ENCODE measurements around the gene ZMAT3.

DNA sequence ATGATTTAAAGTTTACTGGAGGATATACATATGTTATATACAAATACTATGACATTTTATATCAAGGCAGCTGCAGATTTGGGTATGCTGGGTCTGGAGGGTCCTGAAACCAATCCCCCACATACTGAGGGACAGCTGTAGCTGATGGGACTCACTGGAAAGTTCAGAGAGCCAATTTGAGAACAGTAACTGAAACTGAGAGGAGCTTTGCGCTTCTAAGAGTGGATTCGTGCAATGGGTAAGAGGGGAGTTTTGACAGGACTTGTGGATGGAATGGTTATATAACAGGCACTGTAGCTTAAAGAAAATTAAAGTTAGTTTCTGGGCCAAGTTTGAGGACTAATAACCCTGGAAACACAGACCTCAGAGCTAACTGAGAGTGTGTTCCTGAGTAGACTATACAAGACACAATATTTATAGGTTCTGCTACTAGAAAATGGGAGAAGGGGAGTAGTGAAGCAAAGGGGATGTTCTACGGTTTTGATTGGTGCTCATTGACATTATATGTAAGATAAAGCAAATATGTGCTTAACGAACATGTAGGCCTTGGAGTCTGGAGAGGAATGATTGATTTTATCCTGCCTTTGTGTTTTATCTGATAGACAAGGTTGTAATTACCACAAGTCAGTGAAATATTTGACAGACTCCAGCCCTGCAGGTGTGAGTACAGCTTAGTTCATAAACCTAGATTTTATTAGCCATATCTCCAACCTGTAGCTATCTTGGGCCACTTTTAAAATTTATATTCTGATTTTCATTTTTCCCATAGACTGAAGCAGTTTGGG lies 4.8 kb upstream of the ZMAT3 start:
- TF ChIP-seq, protein P1, sequence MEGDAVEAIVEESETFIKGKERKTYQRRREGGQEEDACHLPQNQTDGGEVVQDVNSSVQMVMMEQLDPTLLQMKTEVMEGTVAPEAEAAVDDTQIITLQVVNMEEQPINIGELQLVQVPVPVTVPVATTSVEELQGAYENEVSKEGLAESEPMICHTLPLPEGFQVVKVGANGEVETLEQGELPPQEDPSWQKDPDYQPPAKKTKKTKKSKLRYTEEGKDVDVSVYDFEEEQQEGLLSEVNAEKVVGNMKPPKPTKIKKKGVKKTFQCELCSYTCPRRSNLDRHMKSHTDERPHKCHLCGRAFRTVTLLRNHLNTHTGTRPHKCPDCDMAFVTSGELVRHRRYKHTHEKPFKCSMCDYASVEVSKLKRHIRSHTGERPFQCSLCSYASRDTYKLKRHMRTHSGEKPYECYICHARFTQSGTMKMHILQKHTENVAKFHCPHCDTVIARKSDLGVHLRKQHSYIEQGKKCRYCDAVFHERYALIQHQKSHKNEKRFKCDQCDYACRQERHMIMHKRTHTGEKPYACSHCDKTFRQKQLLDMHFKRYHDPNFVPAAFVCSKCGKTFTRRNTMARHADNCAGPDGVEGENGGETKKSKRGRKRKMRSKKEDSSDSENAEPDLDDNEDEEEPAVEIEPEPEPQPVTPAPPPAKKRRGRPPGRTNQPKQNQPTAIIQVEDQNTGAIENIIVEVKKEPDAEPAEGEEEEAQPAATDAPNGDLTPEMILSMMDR (conservative IDR thresholded peaks at IDR 0.05; ENCODE audit: low read depth, low read length) = no peak
- TF ChIP-seq CEBPB (IDR thresholded peaks at IDR 0.05; ENCODE audit: low read depth, low read length) (no peak), POLR2A (IDR thresholded peaks at IDR 0.05; ENCODE audit: low read depth, low read length) (no peak), RAD21 (IDR thresholded peaks at IDR 0.05; ENCODE audit: low read length) (no peak), BHLHE40 (IDR thresholded peaks at IDR 0.05; ENCODE audit: low read depth, low read length) (no peak), MXI1 (IDR thresholded peaks at IDR 0.05; ENCODE audit: borderline replicate concordance, low read depth, low read length) (no peak), NFE2L2 (IDR thresholded peaks at IDR 0.05; ENCODE audit: low read depth, low read length) (no peak), MAZ (IDR thresholded peaks at IDR 0.05; ENCODE audit: borderline replicate concordance, low read depth, low read length) (no peak), CHD1 (IDR thresholded peaks at IDR 0.05; ENCODE audit: low read depth, low read length) (no peak), RCOR1 (IDR thresholded peaks at IDR 0.05; ENCODE audit: insufficient replicate concordance, low read length) (no peak), FOS (IDR thresholded peaks at IDR 0.05; ENCODE audit: low read depth, low read length) (no peak), MAFK (IDR thresholded peaks at IDR 0.05; ENCODE audit: low read depth, low read length) (no peak)
- TF ChIP-seq, protein P2, sequence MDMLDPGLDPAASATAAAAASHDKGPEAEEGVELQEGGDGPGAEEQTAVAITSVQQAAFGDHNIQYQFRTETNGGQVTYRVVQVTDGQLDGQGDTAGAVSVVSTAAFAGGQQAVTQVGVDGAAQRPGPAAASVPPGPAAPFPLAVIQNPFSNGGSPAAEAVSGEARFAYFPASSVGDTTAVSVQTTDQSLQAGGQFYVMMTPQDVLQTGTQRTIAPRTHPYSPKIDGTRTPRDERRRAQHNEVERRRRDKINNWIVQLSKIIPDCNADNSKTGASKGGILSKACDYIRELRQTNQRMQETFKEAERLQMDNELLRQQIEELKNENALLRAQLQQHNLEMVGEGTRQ (IDR thresholded peaks at IDR 0.05; ENCODE audit: low read depth, low read length) = no peak
- TF ChIP-seq, protein P3, sequence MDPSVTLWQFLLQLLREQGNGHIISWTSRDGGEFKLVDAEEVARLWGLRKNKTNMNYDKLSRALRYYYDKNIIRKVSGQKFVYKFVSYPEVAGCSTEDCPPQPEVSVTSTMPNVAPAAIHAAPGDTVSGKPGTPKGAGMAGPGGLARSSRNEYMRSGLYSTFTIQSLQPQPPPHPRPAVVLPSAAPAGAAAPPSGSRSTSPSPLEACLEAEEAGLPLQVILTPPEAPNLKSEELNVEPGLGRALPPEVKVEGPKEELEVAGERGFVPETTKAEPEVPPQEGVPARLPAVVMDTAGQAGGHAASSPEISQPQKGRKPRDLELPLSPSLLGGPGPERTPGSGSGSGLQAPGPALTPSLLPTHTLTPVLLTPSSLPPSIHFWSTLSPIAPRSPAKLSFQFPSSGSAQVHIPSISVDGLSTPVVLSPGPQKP (IDR thresholded peaks at IDR 0.05; ENCODE audit: borderline replicate concordance, low read depth, low read length) = no peak

Measured in IMR-90 (cell line).